Ovary (tissue), 9 donors: ENCODE measurements around the gene MMS19. TPM values are rescaled to one million over a fixed set of nuclear protein-coding genes. Genes with fewer than 3 reads are reported as not detected.
"Not testable (repeated sequence)": the region's sequence is repeated elsewhere in the genome, so short reads cannot be mapped to it uniquely, and the experiment has no call there.

Experiments used
- DNase-seq, 5 donors: peaks; one replicate each; pipeline ENCODE4 v3.0.0-alpha.2; 2019 to 2020
- H3K27ac ChIP-seq, 2 donors: fragments of 200-600 bp; one replicate each; pipeline versions ENCODE4 v1.5.1 to v1.8.0; 2019 to 2022
- H3K27me3 ChIP-seq: fragments of 200-600 bp; one replicate; pipeline ENCODE4 v1.8.0; 2022
- H3K36me3 ChIP-seq: fragments of 200-600 bp; sonication (generic); one replicate; pipeline ENCODE4 v1.5.1; 2019
- H3K4me1 ChIP-seq: one replicate; pipeline ENCODE4 v1.8.1; 2013; ENCODE audit warnings: mild to moderate bottlenecking, moderate library complexity; ENCODE audit not compliant: insufficient read depth
- H3K4me3 ChIP-seq: fragments of 200-600 bp; sonication (generic); one replicate; pipeline ENCODE4 v1.5.1; 2017
- H3K9me3 ChIP-seq, 2 donors: fragments of 200-600 bp in 1 of 2; sonication (generic) in 1 of 2; one replicate each; pipeline versions ENCODE4 v1.5.1 to v1.8.1; 2013 to 2019; ENCODE audit warnings: mild to moderate bottlenecking in 1 of 2, moderate library complexity in 1 of 2
- CTCF ChIP-seq, 3 donors: fragments of 450-650 bp in 2 of 3; fragments of 200-600 bp in 1 of 3; IDR thresholded peaks; one replicate each; pipeline versions ENCODE4 v1.5.1 to v1.8.0; 2016 to 2022; ENCODE audit warnings: antibody characterized with exemption in 3 of 3, mild to moderate bottlenecking in 1 of 3
- EP300 ChIP-seq: sonication (generic); formaldehyde crosslinking; IDR thresholded peaks from one replicate; pipeline ENCODE4 v1.6.1; 2017; ENCODE audit warnings: antibody characterized with exemption
- POLR2A ChIP-seq: fragments of 450-650 bp; IDR thresholded peaks from one replicate; pipeline ENCODE4 v1.6.1; 2017; ENCODE audit warnings: antibody characterized with exemption, mild to moderate bottlenecking, moderate library complexity
- WGBS, 3 donors: extraction: QIAGEN DNeasy Blood & Tissue Kit in 1 of 3; methylation state at CpG; one replicate each; pipeline versions ENCODE4 v1.1.5 to v1.1.7; 2013 to 2017; 5-methylcytosine and 5-hydroxymethylcytosine counted together
- intact Hi-C, 4 donors: fragments of 100-400 bp; cut with DNase I; formaldehyde crosslinking; loops; one replicate each; pipeline versions ENCODE4 v1.11.0 to v1.15.1; 2022 to 2023
- polyA plus RNA-seq, 2 donors: library from polyadenylated mRNA; stranded (reverse); fragments of 200-250 nt in 1 of 2; fragments of 350-450 nt in 1 of 2; fragmentation: Illumina TruSeq in 1 of 2; extraction: RNeasy Lipid Tissue Mini Kit (QIAGEN cat#74804) in 1 of 2; gene quantifications; one replicate each; pipeline ENCODE4 v1.2.3, GENCODE V29; 2013 to 2014
- total RNA-seq, 7 donors: library from RNA; depleted of rRNA in 2 of 7; stranded (reverse); fragments of >200 nt in 2 of 7; fragmentation: NEBNext Ultra II Directional in 3 of 7; extraction: Animal tissue kit (Norgen Biotek cat#: 25700) in 3 of 7; gene quantifications; one replicate each; pipeline versions ENCODE4 v1.1.0 to v1.2.4, GENCODE V29; 2016 to 2023
- donor health status: DM: no; HTN: no; CAD: no; lungs with moderate emphysema.
- donor health status: DM: no; HTN: no; CAD: no.
- donor health status: Bipolar disorder and iron deficiency.
- donor health status: DM: yes; HTN: yes; CAD: no.
- donor health status: DM: no; HTN: no; CAD: no.
- donor health status: DM: yes; HTN: yes; CAD: no.

MMS19 gene
- total and polyA plus RNA-seq, 9 donors = 45.3 to 63.6 (median 56.4) TPM

GRCh38 chr10:97426776-97427570, 71.2 kb downstream of the MMS19 start:
- Histone ChIP-seq H3K4me1 (peaks cover 10% of the 10 kb centered on the region), H3K9me3 (no peaks in the 10 kb centered on the region), H3K27ac (peak overlapping the region; percentile 71 to 85), H3K36me3 (no peaks in the 10 kb centered on the region), H3K27me3 (no peaks in the 10 kb centered on the region), H3K4me3 (peak overlapping the region; percentile 88)
- intact Hi-C loops = no loop called here
- no peak for DNase-seq
- 5 to 7% (median 6%) methylated on average over 31 to 34 of the region's 34 CpGs for WGBS, 3 donors
- TF ChIP-seq EP300 = no peak
- no peak for TF ChIP-seq CTCF (IDR thresholded peaks at IDR 0.05)
- TF ChIP-seq POLR2A = no peak

- no peaks in the 10 kb centered on the region for H3K27me3 ChIP-seq
These were observed 72.1 kb downstream of the MMS19 start, which contains the start of gene PGAM1 for GRCh38 chr10:97425964-97426775. Gene PGAM1, plus strand, starts transcription at chr10:97426191. Its CDS starts 117 bp downstream, at chr10:97426308.

GRCh38 chr10:97423757-97424098, 74.5 kb downstream of the MMS19 start:
- H3K27me3 ChIP-seq, intact Hi-C loops, DNase-seq, H3K9me3 ChIP-seq, H3K4me3 ChIP-seq, H3K36me3 ChIP-seq, H3K4me1 ChIP-seq: not testable (repeated sequence)
- peak overlapping the region in 1 of 2 donors; percentile 73 for H3K27ac ChIP-seq
- WGBS, 3 donors = 55 to 61% (median 60%) methylated on average over 8 of the region's 8 CpGs

More at GRCh38 chr10:97425964-97426775, 72.1 kb downstream of the MMS19 start, which contains the start of gene PGAM1:
- Histone ChIP-seq H3K9me3 (no peaks in the 10 kb centered on the region), H3K27ac (peak within 1 kb of the TSS; percentile 71 to 85), H3K4me1 (peaks cover 10% of the 10 kb centered on the region), H3K36me3 (no peaks in the 10 kb centered on the region), H3K4me3 (peak within 1 kb of the TSS; percentile 88)
- TF ChIP-seq CTCF (IDR thresholded peaks at IDR 0.05) (peak in 2 of 3 donors; percentile 47 to 88), EP300 (peak; percentile 42), POLR2A (peak; percentile 35)
- WGBS, 3 donors = 0 to 1% (median 0%) methylated on average over 67 to 80 of the region's 90 CpGs
- intact Hi-C loops = no loop called here
- peak; percentile 94 to 97 (median 95) for DNase-seq

- no peak overlapping the region for H3K27ac ChIP-seq
- WGBS, 3 donors = 83 to 84% (median 84%) methylated on average over 6 of the region's 6 CpGs
- H3K36me3 ChIP-seq = no peaks in the 10 kb centered on the region
- H3K4me3 ChIP-seq = no peak overlapping the region
- DNase-seq = no peak
- no peaks in the 10 kb centered on the region for H3K27me3 ChIP-seq
- H3K9me3 ChIP-seq = no peaks in the 10 kb centered on the region
- H3K4me1 ChIP-seq = peaks cover 3% of the 10 kb centered on the region
- TF ChIP-seq CTCF (IDR thresholded peaks at IDR 0.05) = no peak
- no peak for TF ChIP-seq POLR2A
- TF ChIP-seq EP300 = no peak
- intact Hi-C loops = no loop called here
These were observed 81.7 kb downstream of the MMS19 start for GRCh38 chr10:97416565-97416964.
